NCI-H69 (cell line): ENCODE data around the gene OR4Q3.
"Not testable (repeated sequence)": the region's sequence is repeated elsewhere in the genome, so short reads cannot be mapped to it uniquely, and the experiment has no call there.

ENCODE experiments used
- DNase-seq: peaks from one replicate; lab custom pipeline; 2025; lab: John Stamatoyannopoulos, UW

OR4Q3 gene

GRCh38 chr14:19743256-19743655 is at the start of gene OR4Q3:
Gene OR4Q3 (plus strand): TSS chr14:19743571.
- no peak for DNase-seq

DNA sequence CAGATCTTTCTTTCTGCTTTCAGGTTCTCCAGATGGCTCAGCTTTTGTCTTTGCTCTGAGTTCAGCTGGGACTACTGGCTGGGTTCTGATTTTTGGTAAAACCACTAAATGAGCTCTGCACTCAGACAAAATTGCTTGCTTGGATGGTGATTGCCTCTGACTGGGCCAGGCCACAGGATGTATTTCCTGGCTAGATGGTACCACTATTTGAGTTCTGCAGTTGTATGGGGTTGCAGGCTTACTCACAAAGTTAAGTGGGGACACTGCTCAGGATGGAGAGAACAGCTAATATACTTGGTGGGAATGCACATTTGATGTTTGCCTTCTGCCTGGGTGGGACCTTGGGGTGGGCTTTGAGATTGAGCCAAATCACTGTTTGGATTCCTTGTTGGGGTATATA is 14.0 kb upstream of the OR4Q3 start:
- no peak for DNase-seq

DNA sequence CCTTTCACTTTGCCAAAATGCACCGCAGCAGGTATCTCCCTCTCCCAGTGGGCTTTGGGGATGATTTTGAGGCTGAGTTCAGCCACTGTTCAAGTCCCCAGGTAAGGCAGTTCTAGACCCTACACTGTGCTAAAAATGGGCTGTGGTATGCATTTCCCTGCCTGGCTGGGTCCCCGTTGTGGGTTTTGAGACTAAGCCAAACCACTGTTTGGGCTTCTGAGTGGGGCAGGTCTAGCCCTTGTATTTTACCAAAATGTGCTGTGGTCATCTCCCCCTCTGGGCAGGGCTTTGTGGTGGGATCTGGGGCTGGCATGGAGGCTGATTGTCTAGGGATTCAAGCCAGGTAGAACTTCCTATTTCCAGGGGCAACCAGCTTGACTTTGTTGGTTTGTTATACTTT is 13.6 kb upstream of the OR4Q3 start:
- no peak for DNase-seq

- DNase-seq: not testable (repeated sequence)
Observed at GRCh38 chr14:19733893-19734292, 9.5 kb upstream of the OR4Q3 start.

DNA sequence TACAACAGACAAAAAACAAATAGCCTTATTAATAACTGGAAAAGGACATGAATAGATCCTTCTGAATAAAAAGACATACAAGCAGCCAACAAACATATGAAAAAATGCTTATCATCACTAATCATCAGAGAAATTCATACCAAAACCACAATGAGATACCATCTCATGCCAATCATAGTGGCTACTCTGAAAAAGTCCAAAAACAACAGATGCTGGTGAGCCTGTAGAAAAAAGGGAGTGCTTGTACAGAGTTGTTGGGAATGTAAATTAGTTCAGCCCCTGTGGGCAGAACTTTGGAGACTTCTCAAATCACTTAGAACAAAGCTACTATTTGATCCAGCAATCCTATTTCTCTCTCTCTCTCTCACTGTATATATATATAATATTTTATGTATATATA is 8.9 kb downstream of the OR4Q3 start:
- DNase-seq: not testable (repeated sequence)

DNA sequence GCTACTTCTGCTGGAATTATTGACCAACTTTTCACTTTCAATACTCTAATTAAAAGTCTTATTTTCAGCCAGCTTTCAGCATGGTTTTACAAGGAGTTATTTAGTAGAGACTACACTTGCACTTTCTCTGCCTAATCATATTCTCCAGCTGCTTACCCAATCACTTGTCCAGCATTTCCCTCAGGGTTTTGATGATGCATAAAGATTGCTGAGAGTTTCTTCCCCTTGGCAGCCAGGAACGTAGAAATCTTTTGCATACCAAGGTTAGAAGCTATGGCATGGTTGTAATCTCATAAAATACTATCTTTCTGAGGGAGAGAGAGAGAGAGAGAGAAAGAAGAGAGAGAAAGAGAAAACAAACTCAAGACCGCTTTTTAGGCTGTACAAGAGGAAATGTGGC is 10.8 kb downstream of the OR4Q3 start:
- no peak for DNase-seq

DNA sequence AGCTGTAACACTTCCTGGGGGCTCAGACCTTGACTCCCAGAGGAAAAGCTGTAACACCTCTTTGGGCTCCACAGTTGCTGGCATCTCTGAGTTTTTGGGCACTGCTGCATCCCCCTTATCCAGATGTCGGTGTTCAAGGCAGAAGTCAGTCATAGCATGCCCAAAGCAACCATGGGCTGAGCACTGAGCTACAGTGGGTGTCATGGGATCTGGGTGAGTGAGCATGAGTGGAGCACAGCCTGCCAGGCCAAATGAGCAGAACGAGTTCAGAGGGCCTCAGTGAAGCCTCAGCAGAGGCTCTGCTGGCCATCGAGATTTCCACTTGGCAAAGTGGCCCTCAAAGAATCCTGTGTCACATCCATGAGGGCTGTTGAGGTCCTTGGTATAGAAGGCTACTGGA is 28.1 kb downstream of the OR4Q3 start:
- not testable (repeated sequence) for DNase-seq

DNA sequence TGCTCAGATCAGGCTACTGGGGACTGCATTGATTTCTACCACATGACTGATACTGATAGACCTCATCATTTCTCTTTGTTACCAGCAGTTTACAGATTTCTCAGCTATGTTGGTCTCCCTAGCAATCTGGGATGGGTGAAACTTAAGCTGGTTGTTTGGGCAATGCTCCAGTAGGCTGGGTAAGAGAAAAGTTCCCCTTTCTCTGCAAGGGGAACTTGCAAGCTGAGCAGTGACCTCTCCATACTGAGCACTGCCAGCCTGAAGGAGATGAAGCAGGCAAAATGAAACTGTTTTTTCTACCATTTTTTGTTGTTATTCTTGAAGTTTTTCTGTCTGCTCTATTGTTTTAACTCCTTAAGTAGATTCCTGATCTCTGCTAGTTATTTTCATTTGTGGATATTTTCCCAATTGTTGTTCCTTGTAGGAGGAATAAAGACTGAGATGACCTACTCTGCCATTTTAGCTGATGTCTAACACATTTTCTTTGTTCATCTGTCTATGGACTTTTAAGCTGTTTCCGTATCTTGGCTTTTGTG is 28.6 kb downstream of the OR4Q3 start:
- DNase-seq: no peak

- not testable (repeated sequence) for DNase-seq
Observed at GRCh38 chr14:19772454-19772853, 29.1 kb downstream of the OR4Q3 start.

GRCh38 chr14:19773204-19773603 is 29.8 kb downstream of the OR4Q3 start, which contains the start of gene OR4M1:
Gene OR4M1 (plus strand): TSS chr14:19773504. CDS start chr14:19780323, 6,819 bp downstream.
- DNase-seq: not testable (repeated sequence)

GRCh38 chr14:19775587-19775986 is 32.2 kb downstream of the OR4Q3 start:
- no peak for DNase-seq

DNA sequence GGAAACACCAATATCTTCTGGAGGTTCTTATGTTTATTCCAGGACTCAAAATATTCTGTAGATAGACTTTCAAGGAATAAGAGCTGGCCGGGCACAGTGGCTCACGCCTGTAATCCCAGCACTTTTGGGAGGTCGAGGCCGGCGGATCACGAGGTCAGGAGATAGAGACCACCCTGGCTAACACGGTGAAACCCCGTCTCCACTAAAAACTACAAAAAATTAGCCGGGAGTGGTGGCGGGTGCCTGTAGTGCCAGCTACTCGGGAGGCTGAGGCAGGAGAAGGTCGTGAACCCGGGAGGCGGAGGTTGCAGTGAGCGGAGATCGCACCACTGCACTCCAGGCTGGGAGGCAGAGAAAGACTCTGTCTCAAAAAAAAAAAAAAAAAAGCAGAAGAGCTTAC is 42.5 kb downstream of the OR4Q3 start:
- not testable (repeated sequence) for DNase-seq

DNA sequence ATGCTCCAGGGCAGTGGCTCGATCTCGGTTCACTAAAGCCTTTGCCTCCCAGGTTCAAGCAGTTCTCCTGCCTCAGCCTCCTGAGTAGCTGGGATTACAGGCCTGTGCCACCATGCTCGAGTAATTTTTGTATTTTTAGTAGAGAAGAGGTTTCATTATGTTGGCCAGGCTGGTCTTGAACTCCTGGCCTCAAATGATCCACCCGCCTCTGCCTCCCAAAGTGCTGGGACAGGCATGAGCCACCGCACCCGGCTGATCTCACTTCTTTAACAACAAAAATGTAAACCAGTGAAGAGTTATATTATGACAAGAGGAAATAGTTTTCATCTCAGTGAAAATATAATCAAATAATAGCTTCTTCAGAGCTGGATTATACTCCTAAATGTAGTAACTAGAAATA is 43.9 kb downstream of the OR4Q3 start:
- DNase-seq: not testable (repeated sequence)

DNA sequence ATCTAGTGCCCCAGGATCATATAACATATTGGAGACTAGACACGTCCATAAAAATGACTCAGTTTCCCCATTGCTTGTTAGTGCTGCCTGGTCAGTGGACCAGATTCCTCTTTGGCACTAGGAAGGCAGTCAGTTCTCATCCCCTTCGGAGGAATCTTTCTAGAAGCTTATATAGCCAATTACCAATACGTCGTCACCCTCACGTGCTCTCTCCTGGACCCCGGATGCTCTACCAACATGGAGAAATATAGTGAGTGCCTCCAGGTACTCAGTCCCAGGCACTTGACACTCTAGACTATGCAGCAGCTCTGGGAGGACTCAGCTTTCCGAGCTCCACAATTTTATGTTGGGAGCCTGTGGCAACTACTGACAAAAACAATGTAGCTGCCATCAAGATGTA is 44.8 kb downstream of the OR4Q3 start:
- DNase-seq: not testable (repeated sequence)

DNA sequence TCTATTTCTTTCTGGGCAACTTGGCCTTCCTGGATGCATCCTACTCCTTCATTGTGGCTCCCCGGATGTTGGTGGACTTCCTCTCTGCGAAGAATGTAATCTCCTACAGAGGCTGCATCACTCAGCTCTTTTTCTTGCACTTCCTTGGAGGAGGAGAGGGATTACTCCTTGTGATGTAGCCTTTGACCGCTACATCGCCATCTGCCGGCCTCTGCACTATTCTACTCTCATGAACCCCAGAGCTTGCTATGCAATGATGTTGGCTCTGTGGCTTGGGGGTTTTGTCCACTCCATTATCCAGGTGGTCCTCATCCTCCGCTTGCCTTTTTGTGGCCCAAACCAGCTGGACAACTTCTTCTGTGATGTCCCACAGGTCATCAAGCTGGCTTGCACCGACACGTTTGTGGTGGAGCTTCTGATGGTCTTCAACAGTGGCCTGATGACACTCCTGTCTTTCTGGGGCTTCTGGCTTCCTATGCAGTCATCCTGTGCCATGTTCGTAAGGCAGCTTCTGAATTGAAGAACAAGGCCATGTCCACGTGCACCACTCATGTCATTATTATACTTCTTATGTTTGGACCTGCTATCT is 53.2 kb downstream of the OR4Q3 start:
- not testable (repeated sequence) for DNase-seq
